ENCODE measurements around the gene THAP11.

GRCh38 chr16:67869653-67870052 is 27.5 kb downstream of the THAP11 start:
- TF ChIP-seq CTCF (IDR thresholded peaks at IDR 0.05) (no peak), POLR2A (IDR thresholded peaks at IDR 0.05) (no peak), POLR2AphosphoS5 (IDR thresholded peaks at IDR 0.05) (no peak), EP300 (IDR thresholded peaks at IDR 0.05) (no peak)

Measured in stomach (tissue), 4 donors.